NT2/D1 (cell line): ENCODE data around the gene OSBPL7.

ENCODE experiments used
- YY1 ChIP-seq: IDR thresholded peaks from 2 replicates; pipeline ENCODE4 v1.6.1; 2011; ENCODE audit not compliant: insufficient read length, insufficient read depth
- ZNF274 ChIP-seq: IDR thresholded peaks from 2 replicates; pipeline ENCODE4 v1.6.1; 2011; ENCODE audit warnings: mild to moderate bottlenecking, low read depth, low read length

DNA sequence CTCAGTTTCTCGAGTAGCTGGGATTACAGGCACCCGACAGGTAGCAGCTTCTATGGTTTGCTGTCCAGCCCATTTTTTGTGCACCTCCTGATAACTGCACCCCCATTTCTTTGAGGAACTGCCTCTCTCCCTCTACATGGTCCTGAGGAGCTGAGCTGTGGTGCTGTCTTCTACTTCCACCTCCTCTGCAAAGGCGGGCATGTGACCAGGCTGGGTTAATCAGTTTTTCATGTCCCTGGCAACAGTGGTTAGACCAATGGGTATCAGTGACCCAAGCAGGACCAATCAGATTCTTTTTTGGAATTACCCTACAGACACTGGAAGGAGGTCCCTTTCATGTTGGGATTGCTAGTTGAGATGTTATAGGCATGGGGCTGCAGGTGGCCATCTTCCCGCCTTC is 47.3 kb downstream of the OSBPL7 start:
- TF ChIP-seq ZNF274 (no peak), YY1 (no peak)
